ENCODE results near the gene PIEZO2.
A peak's percentile ranks its signal among the peaks of the same experiment; 100 is the strongest.

PIEZO2 gene

DNA sequence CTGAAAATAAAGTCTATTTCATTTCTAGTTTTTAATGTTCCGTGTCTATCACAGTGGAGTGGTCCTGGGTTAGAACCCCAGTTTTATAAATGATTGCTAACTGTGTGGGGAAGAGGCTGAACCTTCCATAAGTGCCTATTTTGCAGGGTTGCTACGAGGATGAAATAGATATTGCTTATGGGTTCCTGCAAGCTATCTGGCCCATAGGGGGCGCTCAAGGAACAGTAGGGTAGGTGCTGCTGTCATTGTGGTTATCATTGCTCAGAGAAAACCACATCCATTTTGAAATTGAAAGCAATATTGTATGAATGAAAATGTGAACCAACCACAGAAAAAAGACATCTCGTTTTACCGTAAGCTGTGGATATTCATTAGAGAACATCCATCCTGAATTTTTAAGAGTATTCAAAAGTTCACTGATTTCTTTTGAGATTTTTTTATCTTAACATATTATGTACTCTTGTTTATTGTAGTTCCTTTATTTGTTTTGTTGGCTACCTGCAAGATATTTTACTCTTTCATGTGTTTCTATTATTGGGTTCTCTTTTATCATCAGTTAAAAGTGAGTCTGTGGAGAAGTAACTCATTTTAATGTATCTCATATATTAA lies 362.0 kb downstream of the PIEZO2 start:
- CTCF ChIA-PET = interaction anchor here (0.6 to 6.1 kb wide), 14 partner anchors 8 to 367 kb away, joined by 3 to 31 read pairs (median 5); no protein-coding TSS in a partner anchor
- Histone ChIP-seq H3K4me3 (ENCODE audit: control insufficient read depth in 1 of 7, extremely low read depth in 1 of 7, insufficient read depth in 4 of 7, low read depth in 2 of 7, low read length in 6 of 7) (peak overlapping the region in 1 of 7 experiments; percentile 30), H3K27me3 (replicated peaks in 2 of 5; ENCODE audit: control insufficient read depth in 4 of 5, insufficient read depth in 5 of 5, low read length in 4 of 5) (no peaks in the 10 kb centered on the region), H3K36me3 (ENCODE audit: control insufficient read depth in 4 of 4, insufficient read depth in 4 of 4, low read length in 3 of 4) (no peaks in the 10 kb centered on the region), H3K27ac (ENCODE audit: insufficient read depth in 1 of 2, low read depth in 1 of 2, low read length in 2 of 2, poor library complexity in 1 of 2, severe bottlenecking in 2 of 2) (no peak overlapping the region), H3K9me3 (ENCODE audit: control extremely low read depth in 1 of 5, control insufficient read depth in 4 of 5, insufficient read depth in 2 of 5, low read depth in 1 of 5, low read length in 4 of 5) (no peaks in the 10 kb centered on the region), H3K4me1 (ENCODE audit: control extremely low read depth in 1 of 4, control insufficient read depth in 4 of 4, insufficient read depth in 4 of 4, low read length in 3 of 4) (peaks cover 0 to 7% (median 3%) of the 10 kb centered on the region in 4 experiments)
- 60% methylated on average over 1 of the region's 5 CpGs for WGBS (ENCODE audit: insufficient coverage)
- POLR2A ChIA-PET = interaction anchor here (0.8 kb wide), 1 partner anchor 65 kb away, joined by 3 read pairs; no protein-coding TSS in a partner anchor
- DNase-seq = peak; percentile 94 to 97 (median 96)

GRCh38 chr18:10785798-10786197 lies 363.6 kb downstream of the PIEZO2 start:
- WGBS (ENCODE audit: insufficient coverage) = 100% methylated on average over 2 of the region's 3 CpGs
- H3K27me3 ChIP-seq (replicated peaks in 2 of 5; ENCODE audit: control insufficient read depth in 4 of 5, insufficient read depth in 5 of 5, low read length in 4 of 5) = no peaks in the 10 kb centered on the region
- H3K4me3 ChIP-seq (ENCODE audit: control insufficient read depth in 1 of 7, extremely low read depth in 1 of 7, insufficient read depth in 4 of 7, low read depth in 2 of 7, low read length in 6 of 7) = no peak overlapping the region
- CTCF ChIA-PET = interaction anchor here (1.0 to 6.1 kb wide), 11 partner anchors 10 to 369 kb away, joined by 3 to 31 read pairs (median 6); no protein-coding TSS in a partner anchor
- POLR2A ChIA-PET = interaction anchor here (0.5 to 0.6 kb wide), 2 partner anchors 70 to 117 kb away, joined by 3 read pairs; no protein-coding TSS in a partner anchor
- H3K36me3 ChIP-seq (ENCODE audit: control insufficient read depth in 4 of 4, insufficient read depth in 4 of 4, low read length in 3 of 4) = no peaks in the 10 kb centered on the region
- DNase-seq = no peak
- H3K9me3 ChIP-seq (ENCODE audit: control extremely low read depth in 1 of 5, control insufficient read depth in 4 of 5, insufficient read depth in 2 of 5, low read depth in 1 of 5, low read length in 4 of 5) = no peaks in the 10 kb centered on the region
- peaks cover 0 to 6% (median 2%) of the 10 kb centered on the region in 4 experiments for H3K4me1 ChIP-seq (ENCODE audit: control extremely low read depth in 1 of 4, control insufficient read depth in 4 of 4, insufficient read depth in 4 of 4, low read length in 3 of 4)
- no peak overlapping the region for H3K27ac ChIP-seq (ENCODE audit: insufficient read depth in 1 of 2, low read depth in 1 of 2, low read length in 2 of 2, poor library complexity in 1 of 2, severe bottlenecking in 2 of 2)

GRCh38 chr18:10784596-10785202 lies 364.7 kb downstream of the PIEZO2 start:
- DNase-seq = no peak
- H3K27me3 ChIP-seq (replicated peaks in 2 of 5; ENCODE audit: control insufficient read depth in 4 of 5, insufficient read depth in 5 of 5, low read length in 4 of 5) = no peaks in the 10 kb centered on the region
- no peak overlapping the region for H3K27ac ChIP-seq (ENCODE audit: insufficient read depth in 1 of 2, low read depth in 1 of 2, low read length in 2 of 2, poor library complexity in 1 of 2, severe bottlenecking in 2 of 2)
- no peaks in the 10 kb centered on the region for H3K36me3 ChIP-seq (ENCODE audit: control insufficient read depth in 4 of 4, insufficient read depth in 4 of 4, low read length in 3 of 4)
- H3K4me1 ChIP-seq (ENCODE audit: control extremely low read depth in 1 of 4, control insufficient read depth in 4 of 4, insufficient read depth in 4 of 4, low read length in 3 of 4) = peaks cover 0 to 6% (median 2%) of the 10 kb centered on the region in 4 experiments
- CTCF ChIA-PET = interaction anchor here (0.8 to 6.1 kb wide), 3 partner anchors 8 to 257 kb away, joined by 3 to 31 read pairs (median 10); no protein-coding TSS in a partner anchor
- no peak overlapping the region for H3K4me3 ChIP-seq (ENCODE audit: control insufficient read depth in 1 of 7, extremely low read depth in 1 of 7, insufficient read depth in 4 of 7, low read depth in 2 of 7, low read length in 6 of 7)
- no peaks in the 10 kb centered on the region for H3K9me3 ChIP-seq (ENCODE audit: control extremely low read depth in 1 of 5, control insufficient read depth in 4 of 5, insufficient read depth in 2 of 5, low read depth in 1 of 5, low read length in 4 of 5)
- 89% methylated on average over 4 of the region's 7 CpGs for WGBS (ENCODE audit: insufficient coverage)
- POLR2A ChIA-PET = no interaction called here

- H3K4me3 ChIP-seq (ENCODE audit: control insufficient read depth in 1 of 7, extremely low read depth in 1 of 7, insufficient read depth in 4 of 7, low read depth in 2 of 7, low read length in 6 of 7) = no peak overlapping the region
- DNase-seq = no peak
- H3K36me3 ChIP-seq (ENCODE audit: control insufficient read depth in 4 of 4, insufficient read depth in 4 of 4, low read length in 3 of 4) = no peaks in the 10 kb centered on the region
- WGBS (ENCODE audit: insufficient coverage) = 100% methylated on average over 4 of the region's 5 CpGs
- POLR2A ChIA-PET = no interaction called here
- peaks cover 0 to 6% (median 2%) of the 10 kb centered on the region in 4 experiments for H3K4me1 ChIP-seq (ENCODE audit: control extremely low read depth in 1 of 4, control insufficient read depth in 4 of 4, insufficient read depth in 4 of 4, low read length in 3 of 4)
- H3K27me3 ChIP-seq (replicated peaks in 2 of 5; ENCODE audit: control insufficient read depth in 4 of 5, insufficient read depth in 5 of 5, low read length in 4 of 5) = no peaks in the 10 kb centered on the region
- H3K9me3 ChIP-seq (ENCODE audit: control extremely low read depth in 1 of 5, control insufficient read depth in 4 of 5, insufficient read depth in 2 of 5, low read depth in 1 of 5, low read length in 4 of 5) = no peaks in the 10 kb centered on the region
- CTCF ChIA-PET = interaction anchor here (6.1 kb wide), 1 partner anchor 257 kb away, joined by 31 read pairs; no protein-coding TSS in a partner anchor
- H3K27ac ChIP-seq (ENCODE audit: insufficient read depth in 1 of 2, low read depth in 1 of 2, low read length in 2 of 2, poor library complexity in 1 of 2, severe bottlenecking in 2 of 2) = no peak overlapping the region
These were observed 365.4 kb downstream of the PIEZO2 start for GRCh38 chr18:10783941-10784340.

- WGBS (ENCODE audit: insufficient coverage) = 93% methylated on average over 3 of the region's 6 CpGs
- H3K27ac ChIP-seq (ENCODE audit: insufficient read depth in 1 of 2, low read depth in 1 of 2, low read length in 2 of 2, poor library complexity in 1 of 2, severe bottlenecking in 2 of 2) = no peak overlapping the region
- no peak overlapping the region for H3K4me3 ChIP-seq (ENCODE audit: control insufficient read depth in 1 of 7, extremely low read depth in 1 of 7, insufficient read depth in 4 of 7, low read depth in 2 of 7, low read length in 6 of 7)
- no peaks in the 10 kb centered on the region for H3K4me1 ChIP-seq (ENCODE audit: control extremely low read depth in 1 of 4, control insufficient read depth in 4 of 4, insufficient read depth in 4 of 4, low read length in 3 of 4)
- no peak for DNase-seq
- peaks cover 0 to 2% (median 0%) of the 10 kb centered on the region in 5 experiments for H3K9me3 ChIP-seq (ENCODE audit: control extremely low read depth in 1 of 5, control insufficient read depth in 4 of 5, insufficient read depth in 2 of 5, low read depth in 1 of 5, low read length in 4 of 5)
- POLR2A ChIA-PET = no interaction called here
- no peaks in the 10 kb centered on the region for H3K27me3 ChIP-seq (replicated peaks in 2 of 5; ENCODE audit: control insufficient read depth in 4 of 5, insufficient read depth in 5 of 5, low read length in 4 of 5)
- no peaks in the 10 kb centered on the region for H3K36me3 ChIP-seq (ENCODE audit: control insufficient read depth in 4 of 4, insufficient read depth in 4 of 4, low read length in 3 of 4)
- CTCF ChIA-PET = interaction anchor here (0.7 to 1.1 kb wide), 2 partner anchors 8 to 368 kb away, joined by 3 read pairs; no protein-coding TSS in a partner anchor
These were observed 372.9 kb downstream of the PIEZO2 start for GRCh38 chr18:10776493-10776892.

DNA sequence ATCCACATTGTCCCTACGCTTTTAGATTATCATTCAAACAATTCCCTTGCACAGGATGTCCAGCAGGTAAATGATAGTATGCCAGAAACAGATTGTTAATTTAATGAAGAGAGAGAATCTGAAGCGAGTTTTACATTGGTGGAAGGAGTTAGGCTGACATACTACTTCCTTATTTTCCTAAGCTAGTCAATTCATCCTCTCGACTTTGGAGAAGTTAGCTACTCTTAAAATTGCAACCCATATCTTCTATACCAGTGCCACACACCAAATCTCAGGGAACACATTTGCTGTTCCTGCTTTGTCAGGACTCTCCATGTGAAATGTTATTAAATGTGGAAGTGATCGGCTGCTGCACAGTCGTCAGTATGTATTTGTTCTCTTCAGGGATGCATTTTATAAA lies 374.3 kb downstream of the PIEZO2 start:
- Histone ChIP-seq H3K4me1 (ENCODE audit: control extremely low read depth in 1 of 4, control insufficient read depth in 4 of 4, insufficient read depth in 4 of 4, low read length in 3 of 4) (peaks cover 0 to 5% (median 1%) of the 10 kb centered on the region in 4 experiments), H3K9me3 (ENCODE audit: control extremely low read depth in 1 of 5, control insufficient read depth in 4 of 5, insufficient read depth in 2 of 5, low read depth in 1 of 5, low read length in 4 of 5) (peaks cover 0 to 2% (median 0%) of the 10 kb centered on the region in 5 experiments), H3K4me3 (ENCODE audit: control insufficient read depth in 1 of 7, extremely low read depth in 1 of 7, insufficient read depth in 4 of 7, low read depth in 2 of 7, low read length in 6 of 7) (no peak overlapping the region), H3K27me3 (replicated peaks in 2 of 5; ENCODE audit: control insufficient read depth in 4 of 5, insufficient read depth in 5 of 5, low read length in 4 of 5) (no peaks in the 10 kb centered on the region), H3K36me3 (ENCODE audit: control insufficient read depth in 4 of 4, insufficient read depth in 4 of 4, low read length in 3 of 4) (no peaks in the 10 kb centered on the region), H3K27ac (ENCODE audit: insufficient read depth in 1 of 2, low read depth in 1 of 2, low read length in 2 of 2, poor library complexity in 1 of 2, severe bottlenecking in 2 of 2) (no peak overlapping the region)
- 54% methylated on average over 2 of the region's 5 CpGs for WGBS (ENCODE audit: insufficient coverage)
- ChIA-PET POLR2A (no interaction called here), CTCF (interaction anchor here (1.9 kb wide), 1 partner anchor 12 kb away, joined by 11 read pairs; no protein-coding TSS in a partner anchor)
- peak in 2 of 3 donors; percentile 41 to 55 for DNase-seq
